HEK293 (cell line): ENCODE results near the gene RSPH9.

Source experiments
- CTCF ChIP-seq: fragments of 450-650 bp; formaldehyde crosslinking; IDR thresholded peaks from 2 replicates; pipeline ENCODE4 v1.5.1; 2016; ENCODE audit warnings: missing biosample characterization, missing genetic modification characterization
- EGR2 ChIP-seq: fragments of 450-650 bp; formaldehyde crosslinking; IDR thresholded peaks from 2 replicates; pipeline ENCODE4 v1.5.1; 2016; ENCODE audit warnings: low read depth, missing biosample characterization, missing genetic modification characterization
- KLF1 ChIP-seq: fragments of 450-650 bp; formaldehyde crosslinking; IDR thresholded peaks from 2 replicates; pipeline ENCODE4 v1.5.1; 2016; ENCODE audit warnings: missing biosample characterization, missing genetic modification characterization
- KLF8 ChIP-seq: fragments of 450-650 bp; formaldehyde crosslinking; IDR thresholded peaks from 2 replicates; pipeline ENCODE4 v1.5.1; 2016; ENCODE audit warnings: missing biosample characterization, missing genetic modification characterization
- KLF9 ChIP-seq: fragments of 450-650 bp; formaldehyde crosslinking; IDR thresholded peaks from 2 replicates; pipeline ENCODE4 v1.5.1; 2016; ENCODE audit warnings: missing biosample characterization, missing genetic modification characterization, low read depth
- PATZ1 ChIP-seq: fragments of 450-650 bp; formaldehyde crosslinking; IDR thresholded peaks from 2 replicates; pipeline ENCODE4 v1.5.1; 2016; ENCODE audit warnings: missing biosample characterization, missing genetic modification characterization
- SCRT2 ChIP-seq: fragments of 450-650 bp; formaldehyde crosslinking; IDR thresholded peaks from 2 replicates; pipeline ENCODE4 v1.5.1; 2016; ENCODE audit warnings: missing biosample characterization, missing genetic modification characterization
- WT1 ChIP-seq: fragments of 450-650 bp; formaldehyde crosslinking; IDR thresholded peaks from 2 replicates; pipeline ENCODE4 v1.5.1; 2016; ENCODE audit warnings: missing biosample characterization, missing genetic modification characterization
- ZBTB10 ChIP-seq: fragments of 450-650 bp; formaldehyde crosslinking; IDR thresholded peaks from 2 replicates; pipeline ENCODE4 v1.5.1; 2016; ENCODE audit warnings: missing biosample characterization, missing genetic modification characterization
- ZBTB20 ChIP-seq: fragments of 450-650 bp; formaldehyde crosslinking; IDR thresholded peaks from 2 replicates; pipeline ENCODE4 v1.5.1; 2016; ENCODE audit warnings: missing biosample characterization, missing genetic modification characterization
- ZEB2 ChIP-seq: fragments of 450-650 bp; formaldehyde crosslinking; IDR thresholded peaks from 2 replicates; pipeline ENCODE4 v1.5.1; 2016; ENCODE audit warnings: missing biosample characterization, missing genetic modification characterization
- ZFP37 ChIP-seq: fragments of 450-650 bp; formaldehyde crosslinking; IDR thresholded peaks from 2 replicates; pipeline ENCODE4 v1.5.1; 2016; ENCODE audit warnings: missing biosample characterization, missing genetic modification characterization
- ZNF112 ChIP-seq: fragments of 450-650 bp; formaldehyde crosslinking; IDR thresholded peaks from 2 replicates; pipeline ENCODE4 v1.5.0; 2017; ENCODE audit warnings: missing biosample characterization, missing genetic modification characterization
- ZNF146 ChIP-seq: fragments of 450-650 bp; formaldehyde crosslinking; IDR thresholded peaks from 2 replicates; pipeline ENCODE4 v1.5.1; 2016; ENCODE audit warnings: missing biosample characterization, missing genetic modification characterization
- ZNF16 ChIP-seq: fragments of 450-650 bp; formaldehyde crosslinking; IDR thresholded peaks from 2 replicates; pipeline ENCODE4 v1.5.1; 2016; ENCODE audit warnings: low read depth, missing biosample characterization, missing genetic modification characterization
- ZNF169 ChIP-seq: fragments of 450-650 bp; formaldehyde crosslinking; IDR thresholded peaks from 2 replicates; pipeline ENCODE4 v1.5.1; 2016; ENCODE audit warnings: missing biosample characterization, missing genetic modification characterization
- ZNF211 ChIP-seq: fragments of 450-650 bp; formaldehyde crosslinking; IDR thresholded peaks from 2 replicates; pipeline ENCODE4 v1.5.1; 2016; ENCODE audit warnings: low read depth, missing biosample characterization, missing genetic modification characterization
- ZNF341 ChIP-seq: fragments of 450-650 bp; formaldehyde crosslinking; IDR thresholded peaks from 2 replicates; pipeline ENCODE4; 2016; ENCODE audit warnings: low read depth, missing biosample characterization, missing genetic modification characterization
- ZNF366 ChIP-seq: fragments of 450-650 bp; formaldehyde crosslinking; conservative IDR thresholded peaks from 2 replicates; pipeline ENCODE4 v1.5.1; 2016; ENCODE audit warnings: missing biosample characterization, missing genetic modification characterization
- ZNF391 ChIP-seq: fragments of 450-650 bp; formaldehyde crosslinking; IDR thresholded peaks from 2 replicates; pipeline ENCODE4 v1.5.1; 2016; ENCODE audit warnings: low read depth, missing biosample characterization, missing genetic modification characterization, borderline replicate concordance
- ZNF398 ChIP-seq: fragments of 450-650 bp; formaldehyde crosslinking; IDR thresholded peaks from 2 replicates; pipeline ENCODE4 v1.5.1; 2017; ENCODE audit warnings: missing biosample characterization, missing genetic modification characterization
- ZNF416 ChIP-seq: fragments of 450-650 bp; formaldehyde crosslinking; IDR thresholded peaks from 2 replicates; pipeline ENCODE4 v1.5.1; 2016; ENCODE audit warnings: missing biosample characterization, missing genetic modification characterization
- ZNF488 ChIP-seq: fragments of 450-650 bp; formaldehyde crosslinking; IDR thresholded peaks from 2 replicates; pipeline ENCODE4 v1.5.1; 2016; ENCODE audit warnings: missing biosample characterization, missing genetic modification characterization
- ZNF701 ChIP-seq: fragments of 450-650 bp; formaldehyde crosslinking; IDR thresholded peaks from 2 replicates; pipeline ENCODE4 v1.5.1; 2016; ENCODE audit warnings: missing biosample characterization, missing genetic modification characterization
- ZNF785 ChIP-seq: fragments of 450-650 bp; formaldehyde crosslinking; IDR thresholded peaks from 2 replicates; pipeline ENCODE4 v1.5.1; 2016; ENCODE audit warnings: missing biosample characterization, missing genetic modification characterization
- ZSCAN18 ChIP-seq: fragments of 450-650 bp; formaldehyde crosslinking; IDR thresholded peaks from 2 replicates; pipeline ENCODE4 v1.5.1; 2016; ENCODE audit warnings: missing biosample characterization, missing genetic modification characterization
- ZSCAN30 ChIP-seq: fragments of 450-650 bp; IDR thresholded peaks from 2 replicates; pipeline ENCODE4 v1.5.1; 2018; ENCODE audit warnings: missing biosample characterization, mild to moderate bottlenecking, missing genetic modification characterization, moderate library complexity

The RSPH9 gene

GRCh38 chr6:43702534-43703440, 58.0 kb downstream of the RSPH9 start (continued):
- TF ChIP-seq ZFP37 (tag by site-specific recombination) (peak; percentile 95), CTCF (tag by site-specific recombination) (no peak), SCRT2 (tag by site-specific recombination) (peak; percentile 95), ZNF366 (tag by site-specific recombination) (peak; percentile 95), ZBTB10 (tag by site-specific recombination) (peak; percentile 84), ZNF785 (tag by site-specific recombination) (peak; percentile 61; the same call in 1 of the 2 replicates), ZNF488 (tag by site-specific recombination) (0 out of 2 replicates have a peak, but pooled peaks have one; percentile 37), ZSCAN30 (peak; percentile 71), ZNF211 (tag by site-specific recombination) (0 out of 2 replicates have a peak, but pooled peaks have one; percentile 56), ZEB2 (tag by site-specific recombination) (peak; percentile 95), ZNF146 (tag by site-specific recombination) (0 out of 2 replicates have a peak, but pooled peaks have one; percentile 13), EGR2 (tag by site-specific recombination) (peak; percentile 77), KLF9 (tag by site-specific recombination) (peak; percentile 86), ZNF398 (peak; percentile 94), KLF8 (tag by site-specific recombination) (peak; percentile 89), ZNF391 (tag by site-specific recombination) (peak; percentile 97; the same call in 1 of the 2 replicates), ZNF341 (tag by site-specific recombination) (peak; percentile 71), ZBTB20 (tag by site-specific recombination) (peak; percentile 82; the same call in 1 of the 2 replicates), PATZ1 (tag by site-specific recombination) (peak; percentile 95), ZNF701 (no peak), ZSCAN18 (tag by site-specific recombination) (peak; percentile 87), ZNF169 (tag by site-specific recombination) (0 out of 2 replicates have a peak, but pooled peaks have one; percentile 74), ZNF416 (tag by site-specific recombination) (no peak), ZNF112 (tag by site-specific recombination) (no peak), ZNF16 (tag by site-specific recombination) (0 out of 2 replicates have a peak, but pooled peaks have one; percentile 36), KLF1 (tag by site-specific recombination) (peak; percentile 95), WT1 (tag by site-specific recombination) (peak; percentile 95)
